HEK293 (cell line): ENCODE results near the gene C19orf12.

Experiments used
- CTCF ChIA-PET: fragments of 350-600 bp; formaldehyde crosslinking; extraction: SDS; loops from one replicate; lab custom pipeline; 2021; ENCODE audit warnings: antibody characterized with exemption; lab: Yijun Ruan, JAX
- POLR2A ChIA-PET: fragments of 300-600 bp; formaldehyde crosslinking; extraction: SDS; loops from one replicate; lab custom pipeline; 2020; ENCODE audit warnings: antibody characterized with exemption, inconsistent platforms; lab: Yijun Ruan, JAX
- H3K27ac ChIP-seq: fragments of 200-500 bp; sonication (Bioruptor generic); 2 replicates; pipeline ENCODE4 v1.5.1; 2014; ENCODE audit warnings: low read depth, low read length, control low read depth, inconsistent platforms; ENCODE audit errors: extremely low read depth
- H3K36me3 ChIP-seq, 2 experiments: fragments of 200-500 bp in 1 of 2; sonication (Bioruptor generic) in 1 of 2; 1 replicate in 1 of 2; 2 replicates in 1 of 2; pipeline ENCODE4 v1.5.1; 2014 to 2017; ENCODE audit warnings: inconsistent platforms in 2 of 2, low read length in 2 of 2; ENCODE audit not compliant: control insufficient read depth in 2 of 2, insufficient read depth in 1 of 2
- H3K4me1 ChIP-seq: fragments of 200-500 bp; sonication (Bioruptor generic); 2 replicates; pipeline ENCODE4 v1.5.1; 2014; ENCODE audit warnings: mild to moderate bottlenecking, low read length, inconsistent platforms; ENCODE audit not compliant: control insufficient read depth, insufficient read depth
- H3K4me3 ChIP-seq: 2 replicates; pipeline ENCODE4 v1.5.1; 2011; ENCODE audit warnings: low read depth, mild to moderate bottlenecking, control low read depth, low read length, moderate library complexity
- H3K9me3 ChIP-seq: fragments of 200-500 bp; sonication (Bioruptor generic); 2 replicates; pipeline ENCODE4 v1.5.1; 2014; ENCODE audit warnings: low read depth, low read length, inconsistent platforms; ENCODE audit not compliant: control insufficient read depth, insufficient read depth
- CTCF ChIP-seq: fragments of 450-650 bp; formaldehyde crosslinking; IDR thresholded peaks from 2 replicates; pipeline ENCODE4 v1.5.1; 2016; ENCODE audit warnings: missing biosample characterization, missing genetic modification characterization
- EGR2 ChIP-seq: fragments of 450-650 bp; formaldehyde crosslinking; IDR thresholded peaks from 2 replicates; pipeline ENCODE4 v1.5.1; 2016; ENCODE audit warnings: low read depth, missing biosample characterization, missing genetic modification characterization
- GFI1B ChIP-seq: fragments of 450-650 bp; formaldehyde crosslinking; IDR thresholded peaks from 2 replicates; pipeline ENCODE4 v1.5.1; 2016; ENCODE audit warnings: missing biosample characterization, missing genetic modification characterization
- IKZF3 ChIP-seq: fragments of 450-650 bp; IDR thresholded peaks from 2 replicates; pipeline ENCODE4 v1.5.0; 2018; ENCODE audit warnings: missing biosample characterization, mild to moderate bottlenecking, missing genetic modification characterization, moderate library complexity
- KLF8 ChIP-seq: fragments of 450-650 bp; formaldehyde crosslinking; IDR thresholded peaks from 2 replicates; pipeline ENCODE4 v1.5.1; 2016; ENCODE audit warnings: missing biosample characterization, missing genetic modification characterization
- PRDM10 ChIP-seq: fragments of 450-650 bp; formaldehyde crosslinking; IDR thresholded peaks from 2 replicates; pipeline ENCODE4 v1.5.1; 2016; ENCODE audit warnings: missing biosample characterization, missing genetic modification characterization
- REPIN1 ChIP-seq: fragments of 450-650 bp; formaldehyde crosslinking; IDR thresholded peaks from 2 replicates; pipeline ENCODE4 v1.5.1; 2017; ENCODE audit warnings: missing biosample characterization, missing genetic modification characterization, low read depth
- YY1 ChIP-seq: fragments of 450-650 bp; formaldehyde crosslinking; IDR thresholded peaks from 2 replicates; pipeline ENCODE4 v1.5.1; 2018; ENCODE audit warnings: missing biosample characterization, missing genetic modification characterization
- ZBTB11 ChIP-seq: fragments of 450-650 bp; formaldehyde crosslinking; conservative IDR thresholded peaks from 2 replicates; pipeline ENCODE4 v1.5.1; 2016; ENCODE audit warnings: low read depth, missing biosample characterization, missing genetic modification characterization
- ZBTB20 ChIP-seq: fragments of 450-650 bp; formaldehyde crosslinking; IDR thresholded peaks from 2 replicates; pipeline ENCODE4 v1.5.1; 2016; ENCODE audit warnings: missing biosample characterization, missing genetic modification characterization
- ZBTB21 ChIP-seq: fragments of 450-650 bp; formaldehyde crosslinking; IDR thresholded peaks from 2 replicates; pipeline ENCODE4 v1.5.1; 2017; ENCODE audit warnings: missing biosample characterization, missing genetic modification characterization
- ZBTB8A ChIP-seq: fragments of 450-650 bp; formaldehyde crosslinking; IDR thresholded peaks from 2 replicates; pipeline ENCODE4 v1.5.1; 2016; ENCODE audit warnings: missing biosample characterization, missing genetic modification characterization
- ZNF140 ChIP-seq: fragments of 450-650 bp; formaldehyde crosslinking; IDR thresholded peaks from 2 replicates; pipeline ENCODE4 v1.5.1; 2016; ENCODE audit warnings: missing biosample characterization, missing genetic modification characterization
- ZNF169 ChIP-seq: fragments of 450-650 bp; formaldehyde crosslinking; IDR thresholded peaks from 2 replicates; pipeline ENCODE4 v1.5.1; 2016; ENCODE audit warnings: missing biosample characterization, missing genetic modification characterization
- ZNF292 ChIP-seq: fragments of 450-650 bp; formaldehyde crosslinking; IDR thresholded peaks from 2 replicates; pipeline ENCODE4 v1.5.1; 2016; ENCODE audit warnings: low read depth, missing biosample characterization, missing genetic modification characterization, borderline replicate concordance
- ZNF341 ChIP-seq: fragments of 450-650 bp; formaldehyde crosslinking; IDR thresholded peaks from 2 replicates; pipeline ENCODE4; 2016; ENCODE audit warnings: low read depth, missing biosample characterization, missing genetic modification characterization
- ZNF366 ChIP-seq: fragments of 450-650 bp; formaldehyde crosslinking; conservative IDR thresholded peaks from 2 replicates; pipeline ENCODE4 v1.5.1; 2016; ENCODE audit warnings: missing biosample characterization, missing genetic modification characterization
- ZNF426 ChIP-seq: fragments of 450-650 bp; formaldehyde crosslinking; IDR thresholded peaks from 2 replicates; pipeline ENCODE4 v1.5.1; 2017; ENCODE audit warnings: missing biosample characterization, missing genetic modification characterization, mild to moderate bottlenecking, inconsistent platforms, moderate library complexity
- ZNF433 ChIP-seq: fragments of 450-650 bp; formaldehyde crosslinking; IDR thresholded peaks from 2 replicates; pipeline ENCODE4 v1.5.1; 2016; ENCODE audit warnings: missing biosample characterization, missing genetic modification characterization, low read depth
- ZNF449 ChIP-seq: fragments of 450-650 bp; formaldehyde crosslinking; IDR thresholded peaks from 2 replicates; pipeline ENCODE4 v1.5.1; 2017; ENCODE audit warnings: missing biosample characterization, mild to moderate bottlenecking, missing genetic modification characterization, moderate library complexity
- ZNF558 ChIP-seq: fragments of 450-650 bp; formaldehyde crosslinking; IDR thresholded peaks from 2 replicates; pipeline ENCODE4 v1.5.1; 2016; ENCODE audit warnings: missing biosample characterization, missing genetic modification characterization
- ZNF596 ChIP-seq: fragments of 450-650 bp; IDR thresholded peaks from 2 replicates; pipeline ENCODE4 v1.5.0; 2018; ENCODE audit warnings: missing biosample characterization, mild to moderate bottlenecking, missing genetic modification characterization, moderate library complexity
- ZNF600 ChIP-seq: fragments of 450-650 bp; formaldehyde crosslinking; IDR thresholded peaks from 2 replicates; pipeline ENCODE4 v1.5.1; 2016; ENCODE audit warnings: missing biosample characterization, missing genetic modification characterization
- ZNF670 ChIP-seq: fragments of 450-650 bp; formaldehyde crosslinking; IDR thresholded peaks from 2 replicates; pipeline ENCODE4 v1.5.1; 2016; ENCODE audit warnings: missing biosample characterization, missing genetic modification characterization, low read depth
- ZNF776 ChIP-seq: fragments of 450-650 bp; formaldehyde crosslinking; IDR thresholded peaks from 2 replicates; pipeline ENCODE4 v1.5.0; 2017; ENCODE audit warnings: missing biosample characterization, missing genetic modification characterization, borderline replicate concordance
- ZNF785 ChIP-seq: fragments of 450-650 bp; formaldehyde crosslinking; IDR thresholded peaks from 2 replicates; pipeline ENCODE4 v1.5.1; 2016; ENCODE audit warnings: missing biosample characterization, missing genetic modification characterization
- ZNF792 ChIP-seq: fragments of 450-650 bp; formaldehyde crosslinking; IDR thresholded peaks from 2 replicates; pipeline ENCODE4 v1.5.1; 2016; ENCODE audit warnings: missing biosample characterization, missing genetic modification characterization
- ZNF837 ChIP-seq: fragments of 450-650 bp; formaldehyde crosslinking; IDR thresholded peaks from 2 replicates; pipeline ENCODE4 v1.5.1; 2016; ENCODE audit warnings: missing biosample characterization, missing genetic modification characterization

C19orf12 gene

GRCh38 chr19:29694669-29695627, 20.1 kb downstream of the C19orf12 start (continued):
- TF ChIP-seq ZBTB11 (no peak), ZNF776 (no peak), ZNF670 (0 out of 2 replicates have a peak, but pooled peaks have one; percentile 37), ZBTB21 (tag by site-specific recombination) (no peak), ZNF837 (0 out of 2 replicates have a peak, but pooled peaks have one; percentile 4), ZNF785 (no peak), EGR2 (tag by site-specific recombination) (no peak), ZNF433 (tag by site-specific recombination) (no peak), ZBTB20 (tag by site-specific recombination) (no peak), ZBTB8A (no peak), ZNF341 (peak; percentile 66; the same call in 1 of the 2 replicates), ZNF169 (tag by site-specific recombination) (no peak), ZNF292 (tag by site-specific recombination) (no peak), ZNF366 (tag by site-specific recombination) (no peak), CTCF (tag by site-specific recombination) (peak; percentile 98), ZNF558 (tag by site-specific recombination) (no peak), YY1 (tag by site-specific recombination) (no peak), ZNF596 (tag by site-specific recombination) (peak; percentile 30; the same call in 1 of the 2 replicates), IKZF3 (tag by site-specific recombination) (no peak), ZNF600 (tag by site-specific recombination) (peak; percentile 56)
- TF ChIP-seq, all 188 proteins: peak for 24

GRCh38 chr19:29694161-29694560, 20.9 kb downstream of the C19orf12 start:
- H3K4me3 ChIP-seq: no peak overlapping the region
- H3K27ac ChIP-seq: no peak overlapping the region
- CTCF ChIA-PET: interaction anchor here (0.6 to 8.1 kb wide), 44 partner anchors 8 to 956 kb away, joined by 3 to 220 read pairs (median 4); partner anchors contain the start of genes C19orf12, PLEKHF1 and POP4
- H3K4me1 ChIP-seq: no peaks in the 10 kb centered on the region
- POLR2A ChIA-PET: interaction anchor here (1.3 to 1.6 kb wide), 2 partner anchors 22 to 84 kb away, joined by 6 to 8 read pairs; no protein-coding TSS in a partner anchor
- H3K36me3 ChIP-seq: no peaks in the 10 kb centered on the region; a peak in 1 of 3 replicates
- no peaks in the 10 kb centered on the region for H3K9me3 ChIP-seq
- no peak for TF ChIP-seq KLF8 (tag by site-specific recombination)
- no peak for TF ChIP-seq REPIN1 (tag by site-specific recombination)
- no peak for TF ChIP-seq ZNF792
- TF ChIP-seq ZNF140 (tag by site-specific recombination): no peak
- TF ChIP-seq ZNF426 (tag by site-specific recombination): no peak
- no peak for TF ChIP-seq PRDM10 (tag by site-specific recombination)
- TF ChIP-seq GFI1B (tag by site-specific recombination): no peak
- TF ChIP-seq ZNF449 (tag by site-specific recombination): no peak
